Tibial nerve (tissue), 4 donors: ENCODE data around the gene CALHM5. TPM values are rescaled to one million over a fixed set of nuclear protein-coding genes. Genes with fewer than 3 reads are reported as not detected.

Experiments used
- DNase-seq, 2 donors: peaks; one replicate each; pipeline ENCODE4 v3.0.0-alpha.2; 2019; ENCODE audit warnings: low spot score in 2 of 2
- H3K27ac ChIP-seq, 4 donors: fragments of 200-600 bp; sonication (generic) in 3 of 4; one replicate each; pipeline ENCODE4 v1.5.1; 2017 to 2019; ENCODE audit warnings: mild to moderate bottlenecking in 1 of 4
- H3K27me3 ChIP-seq, 2 donors: fragments of 200-600 bp; sonication (generic) in 1 of 2; one replicate each; pipeline versions ENCODE4 v1.5.1 to v1.6.0; 2017 to 2019
- H3K36me3 ChIP-seq, 3 donors: fragments of 200-600 bp; sonication (generic); one replicate each; pipeline ENCODE4 v1.5.1; 2018 to 2019
- H3K4me1 ChIP-seq, 4 donors: fragments of 200-600 bp; sonication (generic) in 3 of 4; one replicate each; pipeline ENCODE4 v1.5.1; 2017 to 2019
- H3K4me3 ChIP-seq, 4 donors: fragments of 200-600 bp; sonication (generic) in 3 of 4; one replicate each; pipeline ENCODE4 v1.5.1; 2017 to 2019; ENCODE audit warnings: mild to moderate bottlenecking in 1 of 4, moderate library complexity in 1 of 4
- H3K9me3 ChIP-seq, 4 donors: fragments of 200-600 bp; sonication (generic) in 3 of 4; one replicate each; pipeline ENCODE4 v1.5.1; 2017 to 2019
- EP300 ChIP-seq, 2 donors: sonication (generic); formaldehyde crosslinking; IDR thresholded peaks; one replicate each; pipeline ENCODE4 v1.6.1; 2017; ENCODE audit warnings: antibody characterized with exemption in 2 of 2, mild to moderate bottlenecking in 1 of 2
- POLR2A ChIP-seq, 2 donors: fragments of 450-650 bp; IDR thresholded peaks; one replicate each; pipeline ENCODE4 v1.6.1; 2017; ENCODE audit warnings: antibody characterized with exemption in 2 of 2, mild to moderate bottlenecking in 2 of 2, moderate library complexity in 2 of 2
- WGBS, 2 donors: methylation state at CpG; one replicate each; pipeline ENCODE4 v1.1.5; 2018; 5-methylcytosine and 5-hydroxymethylcytosine counted together
- total RNA-seq, 4 donors: library from RNA; depleted of rRNA; stranded (reverse); fragments of >200 nt; gene quantifications; one replicate each; pipeline ENCODE4 v1.1.0, GENCODE V29; 2016
- TF ChIP-seq, protein P1 (sequence below), 5 experiments: fragments of 200-600 bp in 3 of 5; fragments of 450-650 bp in 2 of 5; sonication (generic) in 3 of 5; IDR thresholded peaks; one replicate each; pipeline ENCODE4 v1.5.1; 2016 to 2019; ENCODE audit warnings: antibody characterized with exemption in 5 of 5, mild to moderate bottlenecking in 3 of 5, moderate library complexity in 2 of 5

Gene CALHM5, protein sequence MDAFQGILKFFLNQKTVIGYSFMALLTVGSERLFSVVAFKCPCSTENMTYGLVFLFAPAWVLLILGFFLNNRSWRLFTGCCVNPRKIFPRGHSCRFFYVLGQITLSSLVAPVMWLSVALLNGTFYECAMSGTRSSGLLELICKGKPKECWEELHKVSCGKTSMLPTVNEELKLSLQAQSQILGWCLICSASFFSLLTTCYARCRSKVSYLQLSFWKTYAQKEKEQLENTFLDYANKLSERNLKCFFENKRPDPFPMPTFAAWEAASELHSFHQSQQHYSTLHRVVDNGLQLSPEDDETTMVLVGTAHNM
- total RNA-seq: 1 to 10 TPM; 4.5 to 5.7 (median 5.0) TPM

DNA sequence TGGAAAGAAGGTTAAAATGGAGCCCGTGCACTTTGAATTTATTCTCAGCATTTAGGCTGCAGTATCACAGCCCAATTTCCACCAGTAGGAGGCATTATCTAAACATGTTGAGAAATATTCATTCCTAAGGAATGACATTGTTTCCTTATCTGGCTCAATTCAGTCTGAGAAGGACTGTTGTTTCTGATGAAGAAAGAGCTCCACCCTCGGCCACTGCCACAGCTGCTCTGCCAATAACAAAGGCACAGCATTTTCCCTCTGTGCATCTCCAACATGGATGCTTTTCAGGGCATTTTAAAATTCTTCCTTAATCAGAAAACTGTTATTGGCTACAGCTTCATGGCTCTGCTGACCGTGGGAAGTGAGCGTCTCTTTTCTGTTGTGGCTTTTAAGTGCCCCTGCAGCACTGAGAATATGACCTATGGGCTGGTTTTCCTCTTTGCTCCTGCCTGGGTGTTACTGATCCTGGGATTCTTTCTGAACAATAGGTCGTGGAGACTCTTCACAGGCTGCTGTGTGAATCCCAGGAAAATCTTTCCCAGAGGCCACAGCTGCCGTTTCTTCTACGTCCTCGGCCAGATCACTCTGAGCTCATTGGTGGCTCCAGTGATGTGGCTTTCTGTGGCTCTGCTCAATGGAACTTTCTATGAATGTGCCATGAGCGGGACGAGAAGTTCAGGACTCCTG, at the start of gene CALHM5:
Gene CALHM5 (plus strand): TSS at position 216 of the 687 bp plus-strand sequence. CDS start 58 bp downstream, at position 274.
- Histone ChIP-seq H3K4me3 (peak within 1 kb of the TSS; percentile 35 to 64 (median 46)), H3K27me3 (no peaks in the 10 kb centered on the region), H3K36me3 (peaks cover 0 to 11% (median 0%) of the 10 kb centered on the region in 3 donors), H3K4me1 (peaks cover 0 to 34% (median 10%) of the 10 kb centered on the region in 4 donors), H3K27ac (peak within 1 kb of the TSS; percentile 74 to 98 (median 82)), H3K9me3 (peaks cover 0 to 3% (median 0%) of the 10 kb centered on the region in 4 donors)
- TF ChIP-seq, protein P1, sequence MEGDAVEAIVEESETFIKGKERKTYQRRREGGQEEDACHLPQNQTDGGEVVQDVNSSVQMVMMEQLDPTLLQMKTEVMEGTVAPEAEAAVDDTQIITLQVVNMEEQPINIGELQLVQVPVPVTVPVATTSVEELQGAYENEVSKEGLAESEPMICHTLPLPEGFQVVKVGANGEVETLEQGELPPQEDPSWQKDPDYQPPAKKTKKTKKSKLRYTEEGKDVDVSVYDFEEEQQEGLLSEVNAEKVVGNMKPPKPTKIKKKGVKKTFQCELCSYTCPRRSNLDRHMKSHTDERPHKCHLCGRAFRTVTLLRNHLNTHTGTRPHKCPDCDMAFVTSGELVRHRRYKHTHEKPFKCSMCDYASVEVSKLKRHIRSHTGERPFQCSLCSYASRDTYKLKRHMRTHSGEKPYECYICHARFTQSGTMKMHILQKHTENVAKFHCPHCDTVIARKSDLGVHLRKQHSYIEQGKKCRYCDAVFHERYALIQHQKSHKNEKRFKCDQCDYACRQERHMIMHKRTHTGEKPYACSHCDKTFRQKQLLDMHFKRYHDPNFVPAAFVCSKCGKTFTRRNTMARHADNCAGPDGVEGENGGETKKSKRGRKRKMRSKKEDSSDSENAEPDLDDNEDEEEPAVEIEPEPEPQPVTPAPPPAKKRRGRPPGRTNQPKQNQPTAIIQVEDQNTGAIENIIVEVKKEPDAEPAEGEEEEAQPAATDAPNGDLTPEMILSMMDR (IDR thresholded peaks at IDR 0.05): peak; percentile 53 to 81 (median 75)
- TF ChIP-seq POLR2A (IDR thresholded peaks at IDR 0.05) (peak in 1 of 2 donors; percentile 38), EP300 (IDR thresholded peaks at IDR 0.05) (peak in 1 of 2 donors; percentile 88)
- peak; percentile 32 to 70 for DNase-seq
- WGBS, 2 donors: 8 to 14% methylated on average over 10 of the region's 10 CpGs

- Histone ChIP-seq H3K27ac (peak overlapping the region in 2 of 4 donors; percentile 58 to 64), H3K9me3 (no peaks in the 10 kb centered on the region), H3K36me3 (no peaks in the 10 kb centered on the region), H3K27me3 (no peaks in the 10 kb centered on the region), H3K4me3 (peak overlapping the region; percentile 25 to 60 (median 50)), H3K4me1 (peaks cover 0 to 15% (median 6%) of the 10 kb centered on the region in 4 donors)
- no peak for DNase-seq
- 19 to 26% methylated on average over 36 to 69 of the region's 84 CpGs for WGBS, 2 donors
- no peak for TF ChIP-seq EP300 (IDR thresholded peaks at IDR 0.05)
- TF ChIP-seq POLR2A (IDR thresholded peaks at IDR 0.05): no peak
Measured at GRCh38 chr6:116461932-116462885, 49.2 kb upstream of the CALHM5 start.

DNA sequence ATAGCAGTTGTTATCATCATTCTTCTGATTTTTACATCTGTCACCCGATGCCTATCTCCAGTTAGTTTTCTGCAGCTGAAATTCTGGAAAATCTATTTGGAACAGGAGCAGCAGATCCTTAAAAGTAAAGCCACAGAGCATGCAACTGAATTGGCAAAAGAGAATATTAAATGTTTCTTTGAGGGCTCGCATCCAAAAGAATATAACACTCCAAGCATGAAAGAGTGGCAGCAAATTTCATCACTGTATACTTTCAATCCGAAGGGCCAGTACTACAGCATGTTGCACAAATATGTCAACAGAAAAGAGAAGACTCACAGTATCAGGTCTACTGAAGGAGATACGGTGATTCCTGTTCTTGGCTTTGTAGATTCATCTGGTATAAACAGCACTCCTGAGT, 48.1 kb upstream of the CALHM5 start:
- H3K4me1 ChIP-seq: peaks cover 0 to 15% (median 6%) of the 10 kb centered on the region in 4 donors
- no peak for DNase-seq
- H3K4me3 ChIP-seq: peak overlapping the region in 1 of 4 donors; percentile 60
- no peaks in the 10 kb centered on the region for H3K36me3 ChIP-seq
- WGBS, 2 donors: 89 to 93% methylated on average over 4 of the region's 4 CpGs
- no peak overlapping the region for H3K27ac ChIP-seq
- TF ChIP-seq, protein P1 (IDR thresholded peaks at IDR 0.05): no peak
- TF ChIP-seq EP300 (IDR thresholded peaks at IDR 0.05) (no peak), POLR2A (IDR thresholded peaks at IDR 0.05) (no peak)
- H3K9me3 ChIP-seq: no peaks in the 10 kb centered on the region
- H3K27me3 ChIP-seq: no peaks in the 10 kb centered on the region

- Histone ChIP-seq H3K9me3 (no peaks in the 10 kb centered on the region), H3K27me3 (no peaks in the 10 kb centered on the region), H3K36me3 (no peaks in the 10 kb centered on the region), H3K27ac (peak overlapping the region in 1 of 4 donors; percentile 22), H3K4me3 (no peak overlapping the region), H3K4me1 (peaks cover 0 to 15% (median 6%) of the 10 kb centered on the region in 4 donors)
- TF ChIP-seq, protein P1 (IDR thresholded peaks at IDR 0.05): no peak
- peak in 1 of 2 donors; percentile 51 for TF ChIP-seq EP300 (IDR thresholded peaks at IDR 0.05)
- 66 to 78% methylated on average over 5 of the region's 5 CpGs for WGBS, 2 donors
- no peak for DNase-seq
Measured at GRCh38 chr6:116465246-116465645, 46.2 kb upstream of the CALHM5 start.

GRCh38 chr6:116467096-116467495, 44.3 kb upstream of the CALHM5 start:
- Histone ChIP-seq H3K36me3 (no peaks in the 10 kb centered on the region), H3K27me3 (no peaks in the 10 kb centered on the region), H3K4me1 (peaks cover 0 to 7% (median 5%) of the 10 kb centered on the region in 4 donors), H3K27ac (no peak overlapping the region), H3K9me3 (no peaks in the 10 kb centered on the region), H3K4me3 (no peak overlapping the region)
- no peak for TF ChIP-seq POLR2A (IDR thresholded peaks at IDR 0.05)
- no peak for TF ChIP-seq EP300 (IDR thresholded peaks at IDR 0.05)
- TF ChIP-seq, protein P1 (IDR thresholded peaks at IDR 0.05): no peak
- DNase-seq: no peak
- 97 to 100% methylated on average over 1 of the region's 1 CpG for WGBS, 2 donors
